ENCODE data around the gene RXRA. TPM values are rescaled to one million over a fixed set of nuclear protein-coding genes. Genes with fewer than 3 reads are reported as not detected.
"Not testable (repeated sequence)": the region's sequence is repeated elsewhere in the genome, so short reads cannot be mapped to it uniquely, and the experiment has no call there.

Gene RXRA
- total RNA-seq, 1 donor from 2014 or later = 90.8 TPM

- intact Hi-C loops (cut with micrococcal nuclease) = no loop called here
- DNase-seq (no peak), ATAC-seq (no peak)
Measured at GRCh38 chr9:134305533-134305932, 20.7 kb upstream of the RXRA start.

GRCh38 chr9:134306042-134306441 lies 20.2 kb upstream of the RXRA start:
- intact Hi-C loops (cut with micrococcal nuclease); ATAC-seq; DNase-seq: not testable (repeated sequence)

- intact Hi-C loops (cut with micrococcal nuclease) = no loop called here
- ATAC-seq (peak; percentile 47), DNase-seq (peak; percentile 29)
Measured at GRCh38 chr9:134306636-134307600, 19.3 kb upstream of the RXRA start.

GRCh38 chr9:134307674-134308638 lies 18.3 kb upstream of the RXRA start:
- intact Hi-C loops (cut with micrococcal nuclease) = no loop called here
- DNase-seq = peak; percentile 8
- no peak for ATAC-seq

- ATAC-seq; intact Hi-C loops (cut with micrococcal nuclease): not testable (repeated sequence)
- peak; percentile 11 for DNase-seq
Measured at GRCh38 chr9:134308639-134309220, 17.5 kb upstream of the RXRA start.

GRCh38 chr9:134313470-134313869 lies 12.8 kb upstream of the RXRA start:
- intact Hi-C loops (cut with micrococcal nuclease) = no loop called here
- DNase-seq = no peak
- ATAC-seq = no peak

GRCh38 chr9:134314039-134314949 lies 12.0 kb upstream of the RXRA start:
- ATAC-seq = no peak
- DNase-seq = peak; percentile 37

GRCh38 chr9:134314950-134315715 lies 11.1 kb upstream of the RXRA start:
- DNase-seq (peak; percentile 21), ATAC-seq (no peak)
- intact Hi-C loops (cut with micrococcal nuclease) = no loop called here

More at GRCh38 chr9:134314039-134314949, 12.0 kb upstream of the RXRA start:
- intact Hi-C loops (cut with micrococcal nuclease) = no loop called here

GRCh38 chr9:134315716-134316448 lies 10.4 kb upstream of the RXRA start:
- intact Hi-C loops (cut with micrococcal nuclease) = no loop called here

GRCh38 chr9:134316449-134317160 lies 9.7 kb upstream of the RXRA start:
- DNase-seq (peak; percentile 81), ATAC-seq (peak; percentile 84)
- intact Hi-C loops (cut with micrococcal nuclease) = no loop called here

More at GRCh38 chr9:134315716-134316448, 10.4 kb upstream of the RXRA start:
- no peak for ATAC-seq
- peak; percentile 32 for DNase-seq

- intact Hi-C loops (cut with micrococcal nuclease) = no loop called here
- DNase-seq (peak; percentile 26), ATAC-seq (no peak)
Measured at GRCh38 chr9:134317400-134317789, 8.9 kb upstream of the RXRA start.

GRCh38 chr9:134317790-134318414 lies 8.4 kb upstream of the RXRA start:
- peak; percentile 3 for DNase-seq

GRCh38 chr9:134318481-134318891 lies 7.8 kb upstream of the RXRA start:
- intact Hi-C loops (cut with micrococcal nuclease) = no loop called here

More at GRCh38 chr9:134317790-134318414, 8.4 kb upstream of the RXRA start:
- intact Hi-C loops (cut with micrococcal nuclease) = no loop called here
- no peak for ATAC-seq

GRCh38 chr9:134318941-134319305 lies 7.3 kb upstream of the RXRA start:
- intact Hi-C loops (cut with micrococcal nuclease) = no loop called here
- DNase-seq (peak; percentile 19), ATAC-seq (no peak)

More at GRCh38 chr9:134318481-134318891, 7.8 kb upstream of the RXRA start:
- no peak for ATAC-seq
- peak; percentile 21 for DNase-seq

- ATAC-seq (no peak), DNase-seq (peak; percentile 18)
- intact Hi-C loops (cut with micrococcal nuclease) = no loop called here
Measured at GRCh38 chr9:134319306-134320125, 6.7 kb upstream of the RXRA start.
